ENCODE measurements around the gene KTN1.

The KTN1 gene, protein sequence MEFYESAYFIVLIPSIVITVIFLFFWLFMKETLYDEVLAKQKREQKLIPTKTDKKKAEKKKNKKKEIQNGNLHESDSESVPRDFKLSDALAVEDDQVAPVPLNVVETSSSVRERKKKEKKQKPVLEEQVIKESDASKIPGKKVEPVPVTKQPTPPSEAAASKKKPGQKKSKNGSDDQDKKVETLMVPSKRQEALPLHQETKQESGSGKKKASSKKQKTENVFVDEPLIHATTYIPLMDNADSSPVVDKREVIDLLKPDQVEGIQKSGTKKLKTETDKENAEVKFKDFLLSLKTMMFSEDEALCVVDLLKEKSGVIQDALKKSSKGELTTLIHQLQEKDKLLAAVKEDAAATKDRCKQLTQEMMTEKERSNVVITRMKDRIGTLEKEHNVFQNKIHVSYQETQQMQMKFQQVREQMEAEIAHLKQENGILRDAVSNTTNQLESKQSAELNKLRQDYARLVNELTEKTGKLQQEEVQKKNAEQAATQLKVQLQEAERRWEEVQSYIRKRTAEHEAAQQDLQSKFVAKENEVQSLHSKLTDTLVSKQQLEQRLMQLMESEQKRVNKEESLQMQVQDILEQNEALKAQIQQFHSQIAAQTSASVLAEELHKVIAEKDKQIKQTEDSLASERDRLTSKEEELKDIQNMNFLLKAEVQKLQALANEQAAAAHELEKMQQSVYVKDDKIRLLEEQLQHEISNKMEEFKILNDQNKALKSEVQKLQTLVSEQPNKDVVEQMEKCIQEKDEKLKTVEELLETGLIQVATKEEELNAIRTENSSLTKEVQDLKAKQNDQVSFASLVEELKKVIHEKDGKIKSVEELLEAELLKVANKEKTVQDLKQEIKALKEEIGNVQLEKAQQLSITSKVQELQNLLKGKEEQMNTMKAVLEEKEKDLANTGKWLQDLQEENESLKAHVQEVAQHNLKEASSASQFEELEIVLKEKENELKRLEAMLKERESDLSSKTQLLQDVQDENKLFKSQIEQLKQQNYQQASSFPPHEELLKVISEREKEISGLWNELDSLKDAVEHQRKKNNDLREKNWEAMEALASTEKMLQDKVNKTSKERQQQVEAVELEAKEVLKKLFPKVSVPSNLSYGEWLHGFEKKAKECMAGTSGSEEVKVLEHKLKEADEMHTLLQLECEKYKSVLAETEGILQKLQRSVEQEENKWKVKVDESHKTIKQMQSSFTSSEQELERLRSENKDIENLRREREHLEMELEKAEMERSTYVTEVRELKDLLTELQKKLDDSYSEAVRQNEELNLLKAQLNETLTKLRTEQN (N-terminal part only)

GRCh38 chr14:55579724-55580469 lies at the start of gene KTN1:
Gene KTN1 (plus strand): TSS chr14:55580207. CDS start chr14:55612049, 31,842 bp downstream.
- peak; percentile 89 for DNase-seq (ENCODE audit: low spot score)

GRCh38 chr14:55530464-55530863 lies 49.5 kb upstream of the KTN1 start:
- no peak for DNase-seq (ENCODE audit: low spot score)

DNA sequence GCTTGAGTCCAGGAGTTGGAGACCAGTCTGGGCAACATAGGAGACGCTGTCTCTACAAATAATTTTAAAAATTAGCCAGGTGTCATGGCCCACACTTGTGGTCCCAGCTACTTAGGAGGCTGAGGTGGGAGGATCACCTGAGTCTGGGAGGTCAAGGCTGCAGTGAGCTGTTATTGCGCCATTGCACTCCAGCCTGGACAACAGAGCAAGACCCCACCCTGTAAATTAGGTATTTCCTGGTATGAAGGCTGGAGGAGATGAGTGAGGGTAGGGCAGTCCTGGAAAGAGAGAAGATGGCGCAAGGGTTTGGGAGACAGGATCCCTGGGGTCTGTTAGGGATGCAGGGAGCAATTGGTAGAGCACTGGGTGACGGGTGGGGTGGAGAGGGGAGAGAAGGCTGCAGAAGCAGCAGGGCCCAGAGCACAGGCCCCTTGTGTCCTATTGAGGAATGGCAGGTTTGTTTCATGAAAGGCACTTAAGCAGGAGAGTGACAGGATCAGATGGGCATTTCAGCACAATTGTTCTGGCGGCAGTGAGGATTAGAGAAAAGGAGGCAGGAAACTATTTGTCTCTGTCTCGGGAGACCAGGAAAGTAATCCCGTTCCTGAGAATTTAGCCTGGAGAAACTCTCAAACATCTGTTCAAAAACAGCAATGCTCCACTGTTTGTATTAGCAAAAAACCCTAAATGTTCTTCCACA lies 47.2 kb upstream of the KTN1 start:
- no peak for DNase-seq (ENCODE audit: low spot score)

- DNase-seq (ENCODE audit: low spot score), result no peak
These were observed 46.0 kb upstream of the KTN1 start for GRCh38 chr14:55533960-55534359.

DNA sequence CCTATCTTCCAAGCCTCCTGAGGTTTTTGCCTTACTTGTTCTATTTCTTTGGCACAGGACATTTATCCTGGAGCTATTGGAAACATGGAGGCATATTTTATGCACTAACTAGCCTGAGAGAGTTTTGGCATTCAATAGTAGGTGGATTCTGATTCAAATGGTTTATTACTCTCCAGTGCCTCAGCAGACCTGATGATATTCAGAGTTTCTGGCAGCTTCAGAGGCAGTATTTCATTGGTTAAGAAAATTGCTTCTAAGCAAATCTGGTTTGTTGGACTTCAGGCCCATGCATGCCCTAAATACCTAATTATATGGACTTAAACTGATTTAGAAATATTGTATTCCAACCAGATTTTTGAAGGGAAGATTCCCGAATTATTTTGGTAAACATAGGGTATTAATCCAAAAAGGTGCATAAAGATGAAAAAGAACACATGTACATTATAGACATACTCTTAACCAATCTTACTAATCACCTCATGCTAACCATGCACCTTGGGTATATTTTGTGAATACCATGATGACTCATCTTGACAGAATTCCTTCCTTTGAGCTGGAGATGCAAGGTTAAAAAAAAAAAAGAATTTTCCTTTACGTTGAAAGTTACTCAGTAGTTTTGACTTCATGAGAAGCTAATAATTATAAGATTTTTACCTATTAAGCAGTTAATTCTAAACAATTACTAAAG lies 44.3 kb upstream of the KTN1 start:
- no peak for DNase-seq (ENCODE audit: low spot score)

GRCh38 chr14:55536204-55536708 lies 43.8 kb upstream of the KTN1 start:
- DNase-seq (ENCODE audit: low spot score), result no peak

GRCh38 chr14:55537782-55538181 lies 42.2 kb upstream of the KTN1 start:
- no peak for DNase-seq (ENCODE audit: low spot score)

DNA sequence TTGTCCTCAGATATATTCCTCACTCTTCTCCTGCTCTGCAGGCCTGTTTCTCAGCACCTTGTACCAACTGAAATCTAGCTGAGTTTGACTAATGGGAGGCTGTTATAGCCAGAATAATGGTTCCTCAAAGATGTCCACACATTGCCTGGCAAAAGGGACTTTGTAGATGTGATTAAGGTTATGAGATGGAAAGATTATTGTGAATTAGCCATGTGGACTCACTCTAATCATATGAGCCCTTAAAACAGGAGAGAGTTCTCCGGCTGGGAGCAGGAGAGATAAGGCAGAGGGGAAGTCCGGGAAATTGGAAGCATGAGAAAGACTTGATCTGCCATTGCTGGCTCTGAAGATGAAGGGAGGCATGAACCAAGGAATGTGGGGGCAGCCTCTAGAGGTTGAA lies 40.0 kb upstream of the KTN1 start:
- DNase-seq (ENCODE audit: low spot score), result no peak

DNA sequence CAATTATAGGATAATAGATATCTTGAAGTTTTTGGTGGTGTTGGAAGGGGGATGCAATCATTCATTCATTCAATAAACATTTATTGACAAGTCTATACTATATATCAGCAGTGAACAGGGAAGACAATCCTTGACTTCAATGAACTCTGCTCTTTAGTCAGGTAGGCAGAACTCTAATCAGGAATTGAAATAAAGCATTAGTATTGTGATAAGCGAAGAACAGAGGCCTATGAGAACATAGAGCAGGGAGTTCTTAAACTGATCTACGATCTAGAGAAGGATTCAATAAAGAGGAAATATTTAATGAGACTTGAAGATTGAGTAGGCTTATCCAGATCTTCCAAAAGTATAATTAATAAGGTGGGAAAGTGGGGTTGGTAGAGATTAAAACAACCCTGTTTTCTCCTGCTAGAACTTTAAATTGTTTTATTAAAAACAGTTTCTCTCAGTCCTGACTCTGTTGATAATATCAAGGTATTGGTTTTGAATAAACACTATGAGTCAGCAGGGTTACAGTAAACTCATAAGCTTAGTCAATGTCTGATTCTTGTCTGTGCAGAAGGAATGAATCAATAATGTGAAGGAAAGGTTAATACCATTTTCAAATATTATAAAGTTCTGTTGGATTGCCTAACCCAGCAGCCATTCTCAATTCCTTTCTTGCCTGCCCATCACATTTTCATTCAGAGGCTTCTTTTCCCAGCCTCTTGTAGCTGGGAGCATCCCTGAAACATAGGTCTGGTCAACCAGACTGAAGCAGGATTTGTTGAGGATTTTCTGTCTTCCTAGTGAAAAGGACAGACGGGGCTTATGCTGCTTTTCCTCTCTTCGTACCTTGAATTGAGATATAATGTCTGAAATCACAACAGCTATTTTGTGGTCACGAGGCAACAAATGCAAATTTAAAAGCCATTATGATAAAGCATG lies 38.9 kb upstream of the KTN1 start:
- DNase-seq (ENCODE audit: low spot score), result no peak

GRCh38 chr14:55545779-55546178 lies 34.2 kb upstream of the KTN1 start:
- DNase-seq (ENCODE audit: low spot score), result no peak

- no peak for DNase-seq (ENCODE audit: low spot score)
These were observed 33.7 kb upstream of the KTN1 start for GRCh38 chr14:55546212-55546874.

- no peak for DNase-seq (ENCODE audit: low spot score)
These were observed 32.2 kb upstream of the KTN1 start for GRCh38 chr14:55547650-55548315.

DNA sequence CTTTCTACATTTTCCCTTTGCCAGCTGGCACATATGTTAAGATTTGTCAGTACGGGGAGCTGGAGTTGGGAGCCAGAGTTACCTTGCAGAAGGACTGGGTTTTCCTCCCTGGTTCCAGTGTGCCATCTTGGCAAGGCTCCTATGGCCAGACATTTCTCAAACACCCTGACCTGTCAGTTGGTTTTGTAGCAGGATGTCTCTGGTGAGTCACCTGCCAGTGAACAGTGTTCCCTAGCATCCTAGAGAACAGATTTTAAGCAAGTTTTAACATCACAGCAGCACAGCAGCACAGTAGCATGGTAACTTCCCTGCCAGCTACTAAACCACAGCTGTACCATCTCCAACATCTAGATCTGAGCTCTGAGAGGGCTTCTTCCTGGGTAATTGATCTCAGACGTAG lies 26.2 kb upstream of the KTN1 start:
- DNase-seq (ENCODE audit: low spot score), result no peak

- peak; percentile 74 for DNase-seq (ENCODE audit: low spot score)
These were observed 22.9 kb upstream of the KTN1 start for GRCh38 chr14:55556929-55557623.

- no peak for DNase-seq (ENCODE audit: low spot score)
These were observed 17.9 kb upstream of the KTN1 start for GRCh38 chr14:55562135-55562534.

GRCh38 chr14:55568618-55569017 lies 11.4 kb upstream of the KTN1 start:
- no peak for DNase-seq (ENCODE audit: low spot score)
